Right kidney (tissue), 1 donor: ENCODE data around the gene TREM2.

Source experiments
- DNase-seq: peaks from one replicate; pipeline ENCODE4 v3.0.0-alpha.2; 2016

The TREM2 gene

GRCh38 chr6:41182069-41183034, 19.4 kb upstream of the TREM2 start:
- DNase-seq, result no peak

GRCh38 chr6:41181566-41181965, 18.6 kb upstream of the TREM2 start:
- DNase-seq, result no peak

GRCh38 chr6:41179163-41179562, 16.2 kb upstream of the TREM2 start:
- no peak for DNase-seq

GRCh38 chr6:41177695-41178094, 14.8 kb upstream of the TREM2 start:
- no peak for DNase-seq

GRCh38 chr6:41177287-41177686, 14.4 kb upstream of the TREM2 start:
- no peak for DNase-seq

GRCh38 chr6:41176189-41176588, 13.3 kb upstream of the TREM2 start:
- no peak for DNase-seq

GRCh38 chr6:41175084-41175483, 12.2 kb upstream of the TREM2 start:
- no peak for DNase-seq

GRCh38 chr6:41174610-41175009, 11.7 kb upstream of the TREM2 start:
- no peak for DNase-seq

- no peak for DNase-seq
Observed at GRCh38 chr6:41171908-41172307, 9.0 kb upstream of the TREM2 start.

GRCh38 chr6:41170547-41171160, 7.7 kb upstream of the TREM2 start:
- DNase-seq, result no peak

GRCh38 chr6:41167173-41167963, 4.5 kb upstream of the TREM2 start:
- DNase-seq, result no peak

- DNase-seq, result no peak
Observed at GRCh38 chr6:41164551-41165120, 1.7 kb upstream of the TREM2 start.

- no peak for DNase-seq
Observed at GRCh38 chr6:41163419-41163717, 452 bp upstream of the TREM2 start.

- DNase-seq, result no peak
Observed at GRCh38 chr6:41161851-41162552, 914 bp downstream of the TREM2 start.

GRCh38 chr6:41161380-41161779, 1.5 kb downstream of the TREM2 start:
- no peak for DNase-seq

- no peak for DNase-seq
Observed at GRCh38 chr6:41160933-41161332, 2.0 kb downstream of the TREM2 start.

GRCh38 chr6:41159415-41160082, 3.4 kb downstream of the TREM2 start:
- DNase-seq, result peak; percentile 21

- no peak for DNase-seq
Observed at GRCh38 chr6:41157323-41157722, 5.6 kb downstream of the TREM2 start.

- no peak for DNase-seq
Observed at GRCh38 chr6:41156771-41157170, 6.1 kb downstream of the TREM2 start.

GRCh38 chr6:41156001-41156400, 6.9 kb downstream of the TREM2 start:
- no peak for DNase-seq

- no peak for DNase-seq
Observed at GRCh38 chr6:41155132-41155805, 7.6 kb downstream of the TREM2 start.
